NT2/D1 (cell line): ENCODE data around the gene ZNF490.

Experiments
- DNase-seq: peaks from one replicate; pipeline ENCODE4 v3.0.0-alpha.2; 2011; ENCODE audit warnings: low read depth, low spot score
- H3K27me3 ChIP-seq: 2 replicates; pipeline ENCODE4 v1.6.0; 2011; ENCODE audit warnings: mild to moderate bottlenecking; ENCODE audit not compliant: insufficient read length, insufficient read depth
- H3K36me3 ChIP-seq: 2 replicates; pipeline ENCODE4 v1.6.1; 2011; ENCODE audit warnings: mild to moderate bottlenecking, low read length, mixed read lengths; ENCODE audit not compliant: insufficient read depth, insufficient read length
- H3K4me1 ChIP-seq: 2 replicates; pipeline ENCODE4 v1.5.1; 2011; ENCODE audit not compliant: insufficient read depth, insufficient read length
- H3K4me3 ChIP-seq: 2 replicates; pipeline ENCODE4 v1.5.1; 2011; ENCODE audit warnings: low read depth; ENCODE audit not compliant: insufficient read length
- H3K9ac ChIP-seq: 2 replicates; pipeline ENCODE4 v1.6.0; 2011; ENCODE audit warnings: low read depth; ENCODE audit not compliant: insufficient read length
- H3K9me3 ChIP-seq: 2 replicates; pipeline ENCODE4 v1.5.1; 2011; ENCODE audit warnings: mild to moderate bottlenecking, low read length; ENCODE audit not compliant: insufficient read depth
- SUZ12 ChIP-seq: IDR thresholded peaks from 2 replicates; pipeline ENCODE4 v1.6.1; 2011; ENCODE audit not compliant: insufficient read length, insufficient read depth; ENCODE audit errors: extremely low read depth
- YY1 ChIP-seq: IDR thresholded peaks from 2 replicates; pipeline ENCODE4 v1.6.1; 2011; ENCODE audit not compliant: insufficient read length, insufficient read depth
- ZNF274 ChIP-seq: IDR thresholded peaks from 2 replicates; pipeline ENCODE4 v1.6.1; 2011; ENCODE audit warnings: mild to moderate bottlenecking, low read depth, low read length

Gene ZNF490

GRCh38 chr19:12555456-12555930 lies 55.1 kb downstream of the ZNF490 start:
- no peak overlapping the region for H3K9ac ChIP-seq
- H3K9me3 ChIP-seq: no peaks in the 10 kb centered on the region
- H3K4me3 ChIP-seq: no peak overlapping the region
- H3K27me3 ChIP-seq: no peaks in the 10 kb centered on the region
- H3K36me3 ChIP-seq: no peaks in the 10 kb centered on the region
- DNase-seq: no peak
- TF ChIP-seq SUZ12 (no peak), ZNF274 (no peak), YY1 (no peak)
- no peaks in the 10 kb centered on the region for H3K4me1 ChIP-seq

- peak within 1 kb of the TSS; percentile 90 for H3K9ac ChIP-seq
- H3K36me3 ChIP-seq: peaks cover 20% of the 10 kb centered on the region
- DNase-seq: peak; percentile 99
- TF ChIP-seq SUZ12: no peak
- H3K27me3 ChIP-seq: no peaks in the 10 kb centered on the region
- H3K9me3 ChIP-seq: no peaks in the 10 kb centered on the region
- no peaks in the 10 kb centered on the region for H3K4me1 ChIP-seq
- H3K4me3 ChIP-seq: peak within 1 kb of the TSS; percentile 78
These were observed 59.4 kb downstream of the ZNF490 start, which contains the start of gene ZNF564 for GRCh38 chr19:12551060-12551832. TSS of gene ZNF564 (minus strand) at chr19:12551482. CDS start at chr19:12551332, 150 bp downstream.

DNA sequence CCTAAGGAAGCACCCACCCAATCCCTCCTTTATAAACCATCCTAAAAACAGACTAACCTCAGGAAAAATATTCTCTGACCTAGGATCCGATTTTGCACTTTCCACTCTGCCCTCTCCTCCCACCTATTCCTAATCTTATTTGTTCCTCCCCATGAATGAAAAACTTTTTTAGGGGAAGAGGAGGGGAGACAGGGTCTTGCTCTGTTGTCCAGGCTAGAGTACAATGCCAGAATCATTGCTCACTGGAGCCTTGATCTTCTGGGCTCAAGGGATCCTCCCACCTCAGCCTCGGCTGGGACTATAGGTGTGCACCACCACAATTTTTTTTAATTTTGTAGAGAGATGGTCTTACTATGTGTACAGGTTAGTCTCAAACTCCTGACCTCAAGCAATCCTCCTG lies 63.7 kb downstream of the ZNF490 start:
- Histone ChIP-seq H3K9me3 (no peaks in the 10 kb centered on the region; the same call in 1 of the 2 replicates), H3K27me3 (no peaks in the 10 kb centered on the region), H3K36me3 (peaks cover 31% of the 10 kb centered on the region), H3K4me3 (no peak overlapping the region), H3K4me1 (no peaks in the 10 kb centered on the region), H3K9ac (no peak overlapping the region)
- DNase-seq: no peak
- TF ChIP-seq ZNF274 (no peak), YY1 (no peak), SUZ12 (no peak)

DNA sequence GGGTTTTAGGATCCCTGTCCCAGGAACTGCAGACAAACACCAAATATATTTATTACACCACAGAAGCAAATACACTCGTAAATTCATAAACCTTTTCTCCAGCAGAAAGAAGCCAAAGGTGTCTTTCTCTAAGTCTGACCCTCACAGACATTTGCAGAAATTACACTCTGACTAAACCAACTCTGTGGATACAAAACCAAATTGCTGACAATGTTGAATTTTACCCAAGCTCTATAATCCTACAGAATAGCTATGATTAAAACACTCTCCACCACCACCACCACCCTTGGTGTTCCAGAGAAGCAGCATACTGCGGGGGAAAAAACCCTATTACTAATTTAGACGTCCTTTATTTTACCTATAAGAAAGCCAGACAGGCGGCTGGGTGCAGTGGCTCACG lies 64.5 kb downstream of the ZNF490 start:
- Histone ChIP-seq H3K9ac (no peak overlapping the region), H3K4me3 (no peak overlapping the region), H3K36me3 (peaks cover 36% of the 10 kb centered on the region), H3K9me3 (peaks cover 3% of the 10 kb centered on the region; the same call in 1 of the 2 replicates), H3K4me1 (no peaks in the 10 kb centered on the region), H3K27me3 (no peaks in the 10 kb centered on the region)
- TF ChIP-seq SUZ12: no peak
- TF ChIP-seq ZNF274: no peak
- TF ChIP-seq YY1: no peak
- DNase-seq: no peak

DNA sequence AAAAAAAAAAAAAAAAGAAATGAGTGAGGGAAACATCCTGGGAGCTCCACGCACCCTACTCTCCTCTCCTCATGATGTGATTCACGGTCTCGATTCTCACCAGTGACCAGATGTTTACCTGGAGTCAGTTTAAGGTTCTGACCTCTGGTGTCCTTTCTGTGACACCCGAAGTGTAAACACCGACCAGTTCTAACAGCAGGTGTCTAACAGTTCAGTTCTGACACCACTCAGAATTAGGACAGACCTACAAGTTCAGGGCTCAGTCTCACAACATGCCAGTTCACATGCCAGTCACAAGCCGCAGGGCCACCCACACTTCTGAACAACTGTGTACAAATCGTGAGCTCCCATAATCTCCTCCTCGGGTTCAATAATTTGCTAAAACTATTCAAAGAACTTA lies 65.3 kb downstream of the ZNF490 start:
- Histone ChIP-seq H3K4me3 (no peak overlapping the region), H3K4me1 (no peaks in the 10 kb centered on the region), H3K36me3 (peaks cover 39% of the 10 kb centered on the region), H3K9ac (no peak overlapping the region), H3K9me3 (peaks cover 5% of the 10 kb centered on the region; the same call in 1 of the 2 replicates), H3K27me3 (no peaks in the 10 kb centered on the region)
- no peak for DNase-seq
- TF ChIP-seq SUZ12: no peak
- no peak for TF ChIP-seq ZNF274
- TF ChIP-seq YY1: no peak

- Histone ChIP-seq H3K9ac (no peak overlapping the region), H3K4me1 (no peaks in the 10 kb centered on the region), H3K36me3 (peaks cover 39% of the 10 kb centered on the region), H3K4me3 (no peak overlapping the region), H3K27me3 (no peaks in the 10 kb centered on the region), H3K9me3 (peaks cover 5% of the 10 kb centered on the region; the same call in 1 of the 2 replicates)
- no peak for DNase-seq
- TF ChIP-seq SUZ12: no peak
- no peak for TF ChIP-seq ZNF274
- no peak for TF ChIP-seq YY1
These were observed 66.2 kb downstream of the ZNF490 start for GRCh38 chr19:12544401-12544876.

GRCh38 chr19:12543855-12544254 lies 66.8 kb downstream of the ZNF490 start:
- no peaks in the 10 kb centered on the region for H3K4me1 ChIP-seq

More at GRCh38 chr19:12543855-12544254, 66.8 kb downstream of the ZNF490 start:
- Histone ChIP-seq H3K36me3 (peaks cover 38% of the 10 kb centered on the region), H3K27me3 (no peaks in the 10 kb centered on the region), H3K4me3 (no peak overlapping the region), H3K9ac (no peak overlapping the region), H3K9me3 (peaks cover 7% of the 10 kb centered on the region; the same call in 1 of the 2 replicates)
- TF ChIP-seq ZNF274: no peak
- TF ChIP-seq SUZ12: no peak
- DNase-seq: no peak
